ENCODE measurements around the gene ENDOG. TPM values are rescaled to one million over a fixed set of nuclear protein-coding genes. Genes with fewer than 3 reads are reported as not detected.
"Not testable (repeated sequence)": the region's sequence is repeated elsewhere in the genome, so short reads cannot be mapped to it uniquely, and the experiment has no call there.

Gene ENDOG
- total and polyA plus RNA-seq, 4 experiments from 2014 or later, result 18.5 to 25.9 (median 20.5) TPM

- H3K9me3 Mint-ChIP-seq, result peaks cover 0 to 12% (median 6%) of the 10 kb centered on the region in 8 donors
- H3K27ac Mint-ChIP-seq, result no peak overlapping the region
- no peaks in the 10 kb centered on the region for H3K27me3 ChIP-seq (ENCODE audit: insufficient read depth, low read length)
- H3K36me3 ChIP-seq (ENCODE audit: insufficient read depth, low read length), result peaks cover 6% of the 10 kb centered on the region
- peaks cover 0 to 3% (median 0%) of the 10 kb centered on the region in 4 donors for H3K4me1 Mint-ChIP-seq
- peaks cover 14 to 15% of the 10 kb centered on the region in 2 donors for H3K36me3 Mint-ChIP-seq
- DNase-seq, result no peak
- H3K4me3 Mint-ChIP-seq, result no peak overlapping the region
- intact Hi-C loops (cut with micrococcal nuclease), result no loop called here
- ChIA-PET CTCF (ENCODE audit: partially characterized antibody) (interaction anchor here (2.6 kb wide), 1 partner anchor 83 kb away, joined by 9 read pairs; no protein-coding TSS in a partner anchor), POLR2A (ENCODE audit: partially characterized antibody) (no interaction called here)
- H3K27me3 Mint-ChIP-seq, result no peaks in the 10 kb centered on the region
- H3K4me1 ChIP-seq (ENCODE audit: insufficient read depth, low read length), result no peaks in the 10 kb centered on the region
- H3K9me3 ChIP-seq (ENCODE audit: control insufficient read depth in 1 of 2, low read length in 2 of 2), result no peaks in the 10 kb centered on the region
- H3K27ac ChIP-seq (ENCODE audit: low read depth, low read length), result no peak overlapping the region
- no peak overlapping the region for H3K4me3 ChIP-seq (ENCODE audit: low read length in 2 of 2)
Observed at GRCh38 chr9:128845186-128845931, 27.1 kb downstream of the ENDOG start.

GRCh38 chr9:128846680-128847030 is 28.4 kb downstream of the ENDOG start:
- H3K4me1 Mint-ChIP-seq, result peaks cover 0 to 3% (median 0%) of the 10 kb centered on the region in 4 donors
- peaks cover 0 to 24% (median 19%) of the 10 kb centered on the region in 8 donors for H3K9me3 Mint-ChIP-seq
- H3K4me1 ChIP-seq (ENCODE audit: insufficient read depth, low read length), result no peaks in the 10 kb centered on the region
- no peaks in the 10 kb centered on the region for H3K9me3 ChIP-seq (ENCODE audit: control insufficient read depth in 1 of 2, low read length in 2 of 2)
- no peak overlapping the region for H3K27ac Mint-ChIP-seq
- intact Hi-C loops (cut with micrococcal nuclease), result no loop called here
- H3K4me3 Mint-ChIP-seq, result no peak overlapping the region
- H3K4me3 ChIP-seq (ENCODE audit: low read length in 2 of 2), result no peak overlapping the region
- peaks cover 6% of the 10 kb centered on the region for H3K36me3 ChIP-seq (ENCODE audit: insufficient read depth, low read length)
- no peaks in the 10 kb centered on the region for H3K27me3 Mint-ChIP-seq
- POLR2A ChIA-PET (ENCODE audit: partially characterized antibody), result no interaction called here
- no peak overlapping the region for H3K27ac ChIP-seq (ENCODE audit: low read depth, low read length)
- CTCF ChIA-PET (ENCODE audit: partially characterized antibody), result no interaction called here
- DNase-seq, result no peak
- peaks cover 24 to 25% of the 10 kb centered on the region in 2 donors for H3K36me3 Mint-ChIP-seq
- H3K27me3 ChIP-seq (ENCODE audit: insufficient read depth, low read length), result no peaks in the 10 kb centered on the region

- H3K27ac ChIP-seq (ENCODE audit: low read depth, low read length), result no peak overlapping the region
- ChIA-PET POLR2A (ENCODE audit: partially characterized antibody) (no interaction called here), CTCF (ENCODE audit: partially characterized antibody) (interaction anchor here (1.9 kb wide), 1 partner anchor 81 kb away, joined by 5 read pairs; no protein-coding TSS in a partner anchor)
- no peaks in the 10 kb centered on the region for H3K9me3 ChIP-seq (ENCODE audit: control insufficient read depth in 1 of 2, low read length in 2 of 2)
- Mint-ChIP-seq H3K36me3 (peaks cover 21 to 24% of the 10 kb centered on the region in 2 donors), H3K4me3 (no peak overlapping the region), H3K27ac (no peak overlapping the region), H3K4me1 (peaks cover 0 to 3% (median 0%) of the 10 kb centered on the region in 4 donors), H3K27me3 (no peaks in the 10 kb centered on the region), H3K9me3 (peaks cover 0 to 27% (median 19%) of the 10 kb centered on the region in 8 donors)
- intact Hi-C loops (cut with micrococcal nuclease), result no loop called here
- H3K36me3 ChIP-seq (ENCODE audit: insufficient read depth, low read length), result no peaks in the 10 kb centered on the region
- H3K4me3 ChIP-seq (ENCODE audit: low read length in 2 of 2), result no peak overlapping the region
- H3K4me1 ChIP-seq (ENCODE audit: insufficient read depth, low read length), result no peaks in the 10 kb centered on the region
- no peak for DNase-seq
- H3K27me3 ChIP-seq (ENCODE audit: insufficient read depth, low read length), result no peaks in the 10 kb centered on the region
Observed at GRCh38 chr9:128847803-128848202, 29.5 kb downstream of the ENDOG start.

- H3K4me1 ChIP-seq (ENCODE audit: insufficient read depth, low read length); H3K4me1 Mint-ChIP-seq; H3K27me3 ChIP-seq (ENCODE audit: insufficient read depth, low read length); H3K36me3 ChIP-seq (ENCODE audit: insufficient read depth, low read length); H3K27me3 Mint-ChIP-seq; H3K9me3 ChIP-seq (ENCODE audit: control insufficient read depth in 1 of 2, low read length in 2 of 2); H3K27ac Mint-ChIP-seq; POLR2A ChIA-PET (ENCODE audit: partially characterized antibody); H3K4me3 ChIP-seq (ENCODE audit: low read length in 2 of 2); DNase-seq; H3K27ac ChIP-seq (ENCODE audit: low read depth, low read length); intact Hi-C loops (cut with micrococcal nuclease); H3K4me3 Mint-ChIP-seq: not testable (repeated sequence)
- H3K9me3 Mint-ChIP-seq, result peaks cover 0 to 27% (median 19%) of the 10 kb centered on the region in 8 donors
- peaks cover 17 to 24% of the 10 kb centered on the region in 2 donors for H3K36me3 Mint-ChIP-seq
- CTCF ChIA-PET (ENCODE audit: partially characterized antibody), result interaction anchor here (2.0 kb wide), 1 partner anchor 77 kb away, joined by 8 read pairs; no protein-coding TSS in a partner anchor
Observed at GRCh38 chr9:128851024-128851423, 32.7 kb downstream of the ENDOG start.

DNA sequence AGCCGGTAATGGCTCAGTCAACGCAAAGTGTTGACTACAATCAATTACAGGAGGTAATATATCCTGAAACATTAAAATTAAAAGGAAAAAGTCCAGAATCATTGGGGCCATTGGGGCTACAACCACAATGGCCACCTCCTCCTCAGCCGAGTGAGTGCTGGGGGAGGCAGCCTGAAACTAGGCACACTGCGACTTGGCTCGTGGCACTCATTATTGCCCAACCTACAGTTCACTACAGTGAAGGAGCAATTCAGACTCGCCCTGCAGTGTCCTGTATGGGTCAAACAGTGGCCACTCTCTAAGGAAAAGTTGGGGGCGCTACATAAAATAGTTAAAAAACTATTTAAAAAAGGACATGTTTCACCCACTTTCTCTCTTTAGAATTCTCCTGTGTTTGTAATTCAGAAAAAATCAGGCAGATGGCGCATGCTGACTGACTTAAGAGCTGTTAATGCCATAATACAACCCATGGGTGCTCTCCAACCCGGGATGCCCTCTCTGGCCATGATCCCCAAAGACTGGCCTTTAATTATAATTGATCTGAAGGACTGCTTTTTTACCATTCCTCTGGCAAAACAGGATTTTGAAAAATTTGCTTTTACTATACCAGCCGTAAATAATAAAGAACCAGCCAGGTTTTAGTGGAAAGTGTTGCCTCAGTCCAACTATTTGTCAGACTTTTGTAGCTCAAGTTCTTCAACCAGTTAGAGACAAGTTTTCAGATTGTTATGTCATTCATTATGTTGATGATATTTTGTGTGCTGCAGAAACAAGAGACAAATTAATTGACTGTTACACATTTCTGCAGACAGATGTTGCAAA is 33.7 kb downstream of the ENDOG start:
- H3K27ac Mint-ChIP-seq; H3K4me3 ChIP-seq (ENCODE audit: low read length in 2 of 2); H3K27me3 ChIP-seq (ENCODE audit: insufficient read depth, low read length); intact Hi-C loops (cut with micrococcal nuclease); H3K4me1 ChIP-seq (ENCODE audit: insufficient read depth, low read length); H3K27me3 Mint-ChIP-seq; H3K4me1 Mint-ChIP-seq; H3K9me3 ChIP-seq (ENCODE audit: control insufficient read depth in 1 of 2, low read length in 2 of 2); H3K4me3 Mint-ChIP-seq; H3K36me3 ChIP-seq (ENCODE audit: insufficient read depth, low read length); H3K27ac ChIP-seq (ENCODE audit: low read depth, low read length): not testable (repeated sequence)
- DNase-seq, result peak in 1 of 5 donors; percentile 8
- ChIA-PET POLR2A (ENCODE audit: partially characterized antibody) (interaction anchor here (0.6 kb wide), 1 partner anchor 77 kb away, joined by 3 read pairs; no protein-coding TSS in a partner anchor), CTCF (ENCODE audit: partially characterized antibody) (interaction anchor here (2.0 kb wide), 1 partner anchor 76 kb away, joined by 8 read pairs; no protein-coding TSS in a partner anchor)
- Mint-ChIP-seq H3K36me3 (peaks cover 17 to 24% of the 10 kb centered on the region in 2 donors), H3K9me3 (peaks cover 0 to 27% (median 19%) of the 10 kb centered on the region in 8 donors)

- H3K4me1 ChIP-seq (ENCODE audit: insufficient read depth, low read length); DNase-seq; H3K4me3 ChIP-seq (ENCODE audit: low read length in 2 of 2); H3K27me3 Mint-ChIP-seq; intact Hi-C loops (cut with micrococcal nuclease); H3K27me3 ChIP-seq (ENCODE audit: insufficient read depth, low read length); H3K27ac ChIP-seq (ENCODE audit: low read depth, low read length); H3K9me3 ChIP-seq (ENCODE audit: control insufficient read depth in 1 of 2, low read length in 2 of 2); H3K36me3 ChIP-seq (ENCODE audit: insufficient read depth, low read length); H3K4me3 Mint-ChIP-seq; H3K27ac Mint-ChIP-seq; H3K4me1 Mint-ChIP-seq: not testable (repeated sequence)
- ChIA-PET CTCF (ENCODE audit: partially characterized antibody) (interaction anchor here (2.0 kb wide), 1 partner anchor 76 kb away, joined by 8 read pairs; no protein-coding TSS in a partner anchor), POLR2A (ENCODE audit: partially characterized antibody) (interaction anchor here (0.6 kb wide), 1 partner anchor 76 kb away, joined by 3 read pairs; no protein-coding TSS in a partner anchor)
- Mint-ChIP-seq H3K9me3 (peaks cover 0 to 24% (median 18%) of the 10 kb centered on the region in 8 donors), H3K36me3 (peaks cover 17 to 24% of the 10 kb centered on the region in 2 donors)
Observed at GRCh38 chr9:128852646-128853045, 34.3 kb downstream of the ENDOG start.

- H3K27me3 Mint-ChIP-seq; H3K27me3 ChIP-seq (ENCODE audit: insufficient read depth, low read length); H3K9me3 ChIP-seq (ENCODE audit: control insufficient read depth in 1 of 2, low read length in 2 of 2); intact Hi-C loops (cut with micrococcal nuclease); DNase-seq; H3K27ac Mint-ChIP-seq; H3K36me3 ChIP-seq (ENCODE audit: insufficient read depth, low read length); POLR2A ChIA-PET (ENCODE audit: partially characterized antibody); H3K4me3 ChIP-seq (ENCODE audit: low read length in 2 of 2); H3K4me1 ChIP-seq (ENCODE audit: insufficient read depth, low read length); H3K4me3 Mint-ChIP-seq; H3K4me1 Mint-ChIP-seq; H3K27ac ChIP-seq (ENCODE audit: low read depth, low read length): not testable (repeated sequence)
- peaks cover 17% of the 10 kb centered on the region in 2 donors for H3K36me3 Mint-ChIP-seq
- peaks cover 0 to 22% (median 16%) of the 10 kb centered on the region in 8 donors for H3K9me3 Mint-ChIP-seq
- CTCF ChIA-PET (ENCODE audit: partially characterized antibody), result interaction anchor here (0.8 to 1.4 kb wide), 2 partner anchors 9 to 73 kb away, joined by 5 to 6 read pairs; no protein-coding TSS in a partner anchor
Observed at GRCh38 chr9:128854454-128854853, 36.2 kb downstream of the ENDOG start.

Data from CD4-positive, alpha-beta memory T cell (primary cell).